ENCODE measurements around the gene MYO16.

MYO16 gene

DNA sequence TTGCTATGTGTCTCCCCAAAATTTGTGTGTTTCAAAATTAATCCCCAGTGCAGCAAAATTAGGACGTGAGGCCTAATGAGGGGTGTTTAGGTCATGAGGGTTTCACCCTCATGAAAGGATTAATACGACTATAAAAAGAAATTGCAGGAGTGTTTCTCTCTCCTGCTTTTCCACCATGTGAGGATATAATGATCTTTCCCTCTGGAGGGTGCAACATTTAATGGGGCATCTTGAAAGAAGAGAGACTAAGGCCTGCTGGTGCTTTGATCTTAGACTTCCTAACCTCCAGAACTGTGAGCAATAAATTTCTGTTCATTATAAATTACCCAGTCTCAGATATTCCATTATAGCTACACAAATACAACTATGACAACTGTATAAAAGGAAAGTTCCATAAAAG is 183.2 kb downstream of the MYO16 start:
- DNase-seq, result no peak

GRCh38 chr13:108813587-108814170 is 184.3 kb downstream of the MYO16 start:
- no peak for DNase-seq

- no peak for DNase-seq
Measured at GRCh38 chr13:108816375-108816774, 187.0 kb downstream of the MYO16 start.

DNA sequence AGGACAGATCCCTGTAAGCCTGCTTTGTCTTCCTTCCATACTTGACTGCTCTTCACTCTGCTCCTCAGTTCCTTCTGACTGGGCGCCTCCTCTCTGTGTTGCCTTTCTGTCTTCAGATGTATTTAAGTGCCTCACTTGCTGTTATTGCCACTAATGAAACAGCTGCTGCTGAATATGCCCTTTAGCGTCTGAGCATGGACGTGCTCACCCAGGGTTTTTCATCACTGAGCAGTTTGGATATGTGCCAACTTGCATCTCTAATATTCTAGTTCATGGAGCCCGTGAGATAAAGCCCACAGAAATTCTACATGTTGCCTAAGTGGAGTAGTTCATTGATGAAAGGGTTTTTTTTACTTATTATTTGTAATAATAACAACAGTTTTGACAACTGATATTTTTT is 198.2 kb downstream of the MYO16 start:
- DNase-seq, result no peak

GRCh38 chr13:108828086-108828815 is 198.8 kb downstream of the MYO16 start:
- no peak for DNase-seq

DNA sequence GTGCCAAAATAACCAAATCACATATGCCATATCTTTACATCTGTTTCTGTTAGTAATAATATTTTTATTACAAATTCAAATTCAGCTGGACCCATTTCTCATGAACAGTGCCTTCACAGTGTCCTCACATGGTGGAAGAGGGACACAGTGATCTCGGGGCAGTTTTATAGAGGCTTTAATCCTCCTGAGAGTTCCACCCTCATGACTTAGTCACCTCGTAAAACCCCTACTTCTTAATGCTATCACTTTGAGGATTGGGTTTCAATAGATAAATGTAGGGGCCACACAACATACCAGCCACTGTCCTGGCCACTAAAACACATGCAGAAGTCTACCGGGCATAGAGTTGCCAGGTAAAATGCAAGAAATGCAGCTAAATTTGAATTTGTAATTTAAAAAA is 201.5 kb downstream of the MYO16 start:
- DNase-seq, result no peak

GRCh38 chr13:108833531-108833930 is 204.1 kb downstream of the MYO16 start:
- no peak for DNase-seq

GRCh38 chr13:108834193-108834592 is 204.8 kb downstream of the MYO16 start:
- peak; percentile 0 for DNase-seq

DNA sequence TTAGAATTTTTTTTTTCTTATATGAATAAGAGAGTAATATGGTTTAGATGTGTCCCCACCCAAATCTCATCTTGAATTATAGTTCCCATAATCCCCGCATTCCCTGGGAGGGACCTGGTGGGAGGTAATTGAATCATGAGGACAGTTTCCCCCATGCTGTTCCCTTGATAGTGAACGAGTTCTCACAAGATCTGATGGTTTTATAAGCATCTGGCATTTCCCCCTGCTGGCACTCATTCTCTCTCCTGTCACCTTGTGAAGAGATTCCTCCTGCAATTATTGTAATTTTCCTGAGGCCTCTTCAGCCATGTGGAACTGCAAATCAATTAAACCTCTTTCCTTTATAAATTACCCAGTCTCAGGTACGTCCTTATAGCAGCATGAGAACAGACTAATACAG is 205.7 kb downstream of the MYO16 start:
- DNase-seq, result no peak

GRCh38 chr13:108850691-108851090 is 221.3 kb downstream of the MYO16 start:
- no peak for DNase-seq

GRCh38 chr13:108851660-108852059 is 222.2 kb downstream of the MYO16 start:
- no peak for DNase-seq

GRCh38 chr13:108853031-108853430 is 223.6 kb downstream of the MYO16 start:
- DNase-seq, result no peak

DNA sequence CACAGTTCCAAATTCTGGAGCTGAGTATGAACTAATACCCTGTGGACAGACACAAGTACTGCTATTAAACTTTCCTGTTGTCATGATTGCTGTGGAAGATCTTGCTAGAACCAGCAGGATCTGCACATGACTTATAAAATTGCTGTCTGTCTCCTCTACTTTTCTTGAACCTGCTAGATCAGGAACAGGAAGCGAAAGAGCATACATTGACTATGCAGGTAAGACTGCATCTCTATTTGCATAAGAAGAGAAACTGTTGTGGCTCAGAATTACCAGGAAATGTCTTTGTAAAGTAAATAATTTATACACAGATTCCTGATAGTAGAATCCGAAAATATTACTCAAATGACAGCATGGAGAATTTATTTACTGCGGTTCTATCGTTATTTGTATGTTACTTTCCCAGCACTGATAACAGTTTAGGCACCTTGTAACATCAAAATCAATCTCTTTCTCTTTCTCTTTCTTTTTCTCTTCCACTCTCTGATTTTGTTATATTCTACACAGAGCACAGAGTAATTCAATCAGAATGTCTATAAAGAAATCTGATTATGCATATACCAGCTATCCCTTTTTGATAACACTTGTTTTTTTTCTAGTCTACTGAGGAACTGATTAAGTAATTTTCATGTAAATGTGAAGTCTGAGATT is 226.5 kb downstream of the MYO16 start:
- DNase-seq, result no peak

DNA sequence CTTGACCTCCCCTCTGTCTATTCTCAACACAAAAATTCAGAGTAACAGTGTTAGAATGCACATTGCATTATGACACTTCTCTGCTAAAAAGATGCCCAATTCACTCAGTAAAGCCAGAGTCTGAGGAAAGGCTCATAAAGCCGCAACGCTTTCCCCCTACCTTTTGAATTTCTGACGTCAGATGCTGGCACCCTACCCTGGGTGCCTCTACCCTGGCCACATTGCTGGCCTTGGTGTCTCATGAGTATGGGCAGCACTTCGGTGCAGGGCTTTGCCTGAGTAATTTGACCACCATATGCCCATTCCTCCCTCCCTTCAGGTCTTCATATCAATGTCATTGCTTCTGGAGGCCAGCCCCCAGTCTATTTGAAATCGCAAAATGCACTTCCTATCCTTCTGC is 229.3 kb downstream of the MYO16 start:
- no peak for DNase-seq

GRCh38 chr13:108859197-108860012 is 230.0 kb downstream of the MYO16 start:
- peak; percentile 78 for DNase-seq

- DNase-seq, result no peak
Measured at GRCh38 chr13:108860418-108860817, 231.0 kb downstream of the MYO16 start.

DNA sequence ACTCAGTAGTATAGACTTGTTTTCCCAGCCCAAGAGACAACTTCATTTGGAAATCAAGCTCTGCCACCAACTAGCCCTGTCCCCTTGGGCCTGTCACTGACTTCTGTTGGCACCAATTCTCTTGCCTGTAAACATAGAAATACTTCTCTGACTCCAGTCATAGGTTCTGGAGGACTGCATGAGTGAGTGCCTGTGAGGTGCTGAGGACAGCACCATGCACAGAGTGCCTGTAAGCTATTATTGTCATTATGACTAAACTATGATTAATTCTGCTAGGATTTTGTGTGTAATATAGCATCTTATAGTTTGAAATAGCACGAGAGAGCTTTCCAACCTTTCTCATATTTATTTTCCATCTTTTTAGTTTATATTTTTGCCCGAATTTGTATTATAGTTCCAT is 247.9 kb downstream of the MYO16 start:
- peak; percentile 39 for DNase-seq

GRCh38 chr13:108878732-108879131 is 249.3 kb downstream of the MYO16 start:
- no peak for DNase-seq

- no peak for DNase-seq
Measured at GRCh38 chr13:108889324-108889984, 260.0 kb downstream of the MYO16 start.

- DNase-seq, result peak; percentile 63
Measured at GRCh38 chr13:108895220-108895704, 265.9 kb downstream of the MYO16 start.

DNA sequence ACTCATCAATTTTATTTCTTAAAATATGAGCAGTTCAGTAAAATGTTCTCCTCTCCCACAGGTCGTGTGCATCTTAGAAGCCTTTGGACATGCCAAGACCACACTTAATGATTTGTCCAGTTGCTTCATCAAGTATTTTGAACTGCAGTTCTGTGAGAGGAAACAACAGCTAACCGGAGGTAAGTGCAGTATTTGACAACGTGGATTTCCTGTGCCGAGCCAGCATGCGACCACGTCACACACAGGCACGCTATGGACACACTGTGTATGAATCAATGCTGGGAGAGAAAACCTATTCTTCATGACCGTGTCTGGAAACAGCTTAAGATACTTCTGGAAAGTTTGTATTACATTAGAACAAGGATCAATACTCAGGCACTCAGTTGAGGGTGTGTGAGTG is 268.5 kb downstream of the MYO16 start:
- DNase-seq, result no peak

DNA sequence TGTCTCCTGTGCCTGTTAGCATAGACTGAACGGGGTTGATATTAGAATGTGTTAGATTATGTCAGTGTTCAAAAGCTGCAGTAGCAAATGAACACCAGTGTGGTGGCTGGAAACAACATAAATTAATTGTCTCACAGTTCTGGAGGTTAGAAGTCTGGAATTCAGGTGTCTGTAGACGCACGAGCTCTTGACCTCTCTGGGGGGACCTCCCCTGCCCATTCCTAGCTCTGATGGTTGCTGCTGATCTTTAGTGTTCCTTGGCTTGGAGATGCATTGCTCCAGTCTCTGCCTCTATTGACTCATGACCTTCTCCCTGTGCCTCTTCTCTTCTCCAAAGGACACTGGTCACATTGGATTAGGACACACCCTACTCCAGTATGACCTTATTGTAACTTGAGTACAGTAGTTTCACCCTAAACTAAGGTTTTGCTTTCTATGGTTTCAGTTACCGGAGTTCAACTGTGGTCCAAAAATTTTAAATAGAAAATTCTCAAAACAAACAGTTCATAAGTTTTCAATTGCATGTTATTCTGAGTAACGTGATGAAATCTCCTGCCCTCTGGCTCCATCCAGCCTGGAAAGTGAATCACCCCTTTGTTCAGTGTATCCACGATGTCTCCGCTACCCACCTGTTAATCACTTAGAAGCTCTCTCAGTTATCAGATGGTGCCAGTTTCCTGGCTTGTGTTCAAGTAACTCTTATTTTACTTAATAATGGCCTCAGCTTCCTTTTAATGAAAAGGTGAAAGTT is 273.2 kb downstream of the MYO16 start:
- DNase-seq, result no peak
